Stimulated activated CD8-positive, alpha-beta memory T cell treated with anti-CD3 and anti-CD28 coated beads, Interleukin-2, amount 100 ng/mL, for 1 hour (primary cell): ENCODE measurements around the gene SLC34A3.
"Not testable (repeated sequence)": the region's sequence is repeated elsewhere in the genome, so short reads cannot be mapped to it uniquely, and the experiment has no call there.

ENCODE experiments used
- DNase-seq, 2 donors: peaks; one replicate each; pipeline ENCODE4 v3.0.0-alpha.2; 2020; ENCODE audit warnings: low read depth in 2 of 2

Gene SLC34A3

GRCh38 chr9:137228968-137229896 lies 1.5 kb upstream of the SLC34A3 start:
- no peak for DNase-seq

- DNase-seq, result no peak
Measured at GRCh38 chr9:137229903-137230704, 597 bp upstream of the SLC34A3 start.

- no peak for DNase-seq
Measured at GRCh38 chr9:137231372-137232039, 805 bp downstream of the SLC34A3 start.

- no peak for DNase-seq
Measured at GRCh38 chr9:137232101-137232500, 1.4 kb downstream of the SLC34A3 start.

- DNase-seq, result no peak
Measured at GRCh38 chr9:137232510-137232909, 1.8 kb downstream of the SLC34A3 start.

GRCh38 chr9:137233143-137233980 lies 2.7 kb downstream of the SLC34A3 start:
- DNase-seq, result no peak

GRCh38 chr9:137234055-137234697 lies 3.5 kb downstream of the SLC34A3 start:
- DNase-seq, result no peak

- DNase-seq, result no peak
Measured at GRCh38 chr9:137234758-137235423, 4.2 kb downstream of the SLC34A3 start.

- no peak for DNase-seq
Measured at GRCh38 chr9:137235424-137236237, 4.9 kb downstream of the SLC34A3 start.

- peak; percentile 76 to 88 for DNase-seq
Measured at GRCh38 chr9:137236238-137236935, 5.7 kb downstream of the SLC34A3 start.

GRCh38 chr9:137236936-137237421 lies 6.3 kb downstream of the SLC34A3 start:
- DNase-seq, result no peak

- no peak for DNase-seq
Measured at GRCh38 chr9:137237759-137238726, 7.3 kb downstream of the SLC34A3 start.

- DNase-seq, result not testable (repeated sequence)
Measured at GRCh38 chr9:137239541-137240200, 9.0 kb downstream of the SLC34A3 start.

GRCh38 chr9:137240318-137240840 lies 9.7 kb downstream of the SLC34A3 start:
- peak in 1 of 2 donors; percentile 48 for DNase-seq

GRCh38 chr9:137240841-137241489 lies 10.3 kb downstream of the SLC34A3 start, which contains the start of gene TUBB4B:
TSS of gene TUBB4B (plus strand) at chr9:137241287. CDS start at chr9:137241361, 74 bp downstream.
- peak; percentile 95 to 98 for DNase-seq
